Measurements from ENCODE around the gene NOL4L.

Gene NOL4L

GRCh38 chr20:32542259-32542615, 42.9 kb downstream of the NOL4L start (continued):
- no peak for TF ChIP-seq PATZ1 (CRISPR knock-in tag; IDR thresholded peaks at IDR 0.05; ENCODE audit: borderline replicate concordance)
- TF ChIP-seq CSDC2 (CRISPR knock-in tag; IDR thresholded peaks at IDR 0.05), result no peak
- no peak for TF ChIP-seq ZFP3 (CRISPR knock-in tag; IDR thresholded peaks at IDR 0.05)

GRCh38 chr20:32541323-32542258, 43.5 kb downstream of the NOL4L start:
- no peak for ATAC-seq

GRCh38 chr20:32539817-32540675, 45.1 kb downstream of the NOL4L start:
- TF ChIP-seq ESRRG (CRISPR knock-in tag; IDR thresholded peaks at IDR 0.05) (no peak), TOX (CRISPR knock-in tag; IDR thresholded peaks at IDR 0.05; ENCODE audit: borderline replicate concordance) (no peak), GLIS3 (CRISPR knock-in tag; IDR thresholded peaks at IDR 0.05) (no peak), ZC3H10 (CRISPR knock-in tag; IDR thresholded peaks at IDR 0.05) (no peak), CSDC2 (CRISPR knock-in tag; IDR thresholded peaks at IDR 0.05) (no peak), ZFP3 (CRISPR knock-in tag; IDR thresholded peaks at IDR 0.05) (no peak), SNAI2 (CRISPR knock-in tag; IDR thresholded peaks at IDR 0.05) (no peak), ISL1 (CRISPR knock-in tag; IDR thresholded peaks at IDR 0.05) (no peak), PPARA (CRISPR knock-in tag; IDR thresholded peaks at IDR 0.05; ENCODE audit: borderline replicate concordance) (no peak), BACH2 (CRISPR knock-in tag; IDR thresholded peaks at IDR 0.05; ENCODE audit: borderline replicate concordance) (no peak), ARNTL (CRISPR knock-in tag; IDR thresholded peaks at IDR 0.05; ENCODE audit: borderline replicate concordance, low read depth) (no peak), PATZ1 (CRISPR knock-in tag; IDR thresholded peaks at IDR 0.05; ENCODE audit: borderline replicate concordance) (no peak), TSHZ2 (CRISPR knock-in tag; IDR thresholded peaks at IDR 0.05) (no peak), CSRNP3 (CRISPR knock-in tag; IDR thresholded peaks at IDR 0.05) (no peak)
- no peak for ATAC-seq

More at GRCh38 chr20:32541323-32542258, 43.5 kb downstream of the NOL4L start:
- TF ChIP-seq CSDC2 (CRISPR knock-in tag; IDR thresholded peaks at IDR 0.05), result no peak
- TF ChIP-seq TOX (CRISPR knock-in tag; IDR thresholded peaks at IDR 0.05; ENCODE audit: borderline replicate concordance), result no peak
- TF ChIP-seq ARNTL (CRISPR knock-in tag; IDR thresholded peaks at IDR 0.05; ENCODE audit: borderline replicate concordance, low read depth), result no peak
- no peak for TF ChIP-seq OSR1 (CRISPR knock-in tag; IDR thresholded peaks at IDR 0.05)
- TF ChIP-seq RARB (CRISPR knock-in tag; IDR thresholded peaks at IDR 0.05), result no peak
- no peak for TF ChIP-seq ZNF70 (CRISPR knock-in tag; IDR thresholded peaks at IDR 0.05)
- TF ChIP-seq ZFP30 (CRISPR knock-in tag; IDR thresholded peaks at IDR 0.05), result no peak

Data from SK-N-SH treated with all-trans-retinoic acid at 6 μM for 48 hours (cell line).